T follicular helper cell (primary cell): Measurements from ENCODE around the gene CCR5AS.
"Not testable (repeated sequence)": the region's sequence is repeated elsewhere in the genome, so short reads cannot be mapped to it uniquely, and the experiment has no call there.

Experiments
- DNase-seq: peaks from one replicate; pipeline ENCODE4 v3.0.0-alpha.2; 2020; ENCODE audit warnings: low read depth

CCR5AS gene

DNA sequence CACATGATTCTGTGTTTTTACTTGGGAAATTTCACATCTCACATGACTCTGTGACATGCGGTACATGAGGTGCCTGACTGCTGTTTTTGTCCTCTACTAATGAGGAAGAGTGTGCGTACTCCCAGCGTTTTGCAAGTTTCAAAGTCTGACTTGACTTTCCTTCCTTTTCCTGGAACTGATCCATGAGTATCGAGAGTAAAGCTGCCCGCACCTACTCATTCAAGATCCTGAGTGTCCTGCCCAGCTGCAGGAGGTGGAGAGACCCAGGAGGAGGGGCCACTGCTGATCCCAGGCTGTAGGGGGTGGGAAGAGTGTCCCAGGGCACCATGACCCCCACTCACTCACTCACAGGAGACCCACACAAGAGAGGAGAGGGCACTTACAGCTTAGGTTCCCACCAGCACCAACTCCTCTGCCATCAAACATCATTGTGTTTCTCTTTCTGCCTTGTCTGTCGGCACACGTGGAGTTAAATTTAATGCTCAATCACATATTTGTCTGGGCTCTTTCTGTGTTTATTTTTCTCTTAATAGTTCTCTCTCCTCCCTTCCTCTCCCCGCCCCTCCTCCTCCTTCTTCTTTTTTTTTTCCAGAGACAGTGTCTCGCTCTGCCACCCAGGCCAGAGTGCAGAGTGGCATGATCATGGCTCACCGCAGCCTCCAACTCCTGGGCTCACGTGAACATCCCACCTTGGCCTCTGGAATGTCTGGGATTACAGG, 1.4 kb downstream of the CCR5AS start:
- no peak for DNase-seq

DNA sequence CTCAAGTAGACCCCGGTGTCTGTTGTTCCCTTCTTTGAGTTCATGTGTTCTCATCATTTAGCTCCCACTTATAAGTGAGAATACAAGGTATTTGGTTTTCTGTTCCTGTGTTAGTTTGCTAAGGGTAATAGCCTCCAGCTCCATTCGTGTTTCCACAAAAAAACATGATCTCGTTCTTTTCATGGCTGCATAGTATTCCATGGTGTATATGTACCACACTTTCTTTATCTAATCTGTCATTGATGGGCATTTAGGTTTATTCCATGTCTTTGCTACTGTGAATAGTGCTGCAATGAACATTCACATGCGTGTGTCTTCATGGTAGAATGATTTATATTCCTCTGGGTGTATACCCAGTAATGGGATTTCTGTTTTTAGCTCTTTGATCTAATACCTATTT, 4.0 kb downstream of the CCR5AS start:
- DNase-seq = not testable (repeated sequence)

DNA sequence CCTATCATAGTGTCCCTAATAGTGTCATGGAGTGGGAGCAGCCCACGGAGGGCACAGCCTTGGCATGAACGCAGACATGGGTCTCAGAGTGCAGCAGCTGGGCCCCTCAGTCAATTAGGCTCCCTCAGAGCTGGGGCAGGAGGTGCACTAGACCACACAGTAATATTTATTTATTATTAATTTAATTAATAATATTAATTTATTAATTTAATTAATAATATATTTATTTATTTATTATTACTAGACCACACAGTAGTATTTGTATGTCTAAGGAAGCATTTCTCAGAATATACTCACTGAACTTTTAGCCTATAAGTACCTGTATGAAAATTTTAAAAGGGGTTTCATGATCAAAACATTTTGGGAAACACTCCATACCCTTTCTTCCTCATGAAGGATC, 5.3 kb downstream of the CCR5AS start:
- DNase-seq = no peak

DNA sequence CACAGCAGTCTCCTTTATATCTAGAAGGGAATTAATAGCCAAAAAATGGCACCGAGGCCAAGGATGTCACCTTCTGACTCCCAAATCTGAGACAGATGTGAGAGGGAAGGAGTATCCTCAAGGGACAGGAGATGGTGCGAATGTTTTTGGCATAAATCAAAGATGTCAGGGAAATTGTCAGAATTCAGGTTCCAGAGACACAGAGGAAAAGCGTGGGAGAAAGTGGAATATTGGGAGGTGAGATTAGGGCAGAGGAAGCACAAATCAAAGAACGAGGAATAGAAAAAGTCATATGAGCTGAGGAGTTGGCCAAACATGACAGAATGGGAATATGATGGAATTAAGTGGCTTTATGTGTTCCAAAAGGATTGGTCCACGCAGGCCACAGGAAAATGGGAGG, 6.0 kb downstream of the CCR5AS start:
- no peak for DNase-seq

DNA sequence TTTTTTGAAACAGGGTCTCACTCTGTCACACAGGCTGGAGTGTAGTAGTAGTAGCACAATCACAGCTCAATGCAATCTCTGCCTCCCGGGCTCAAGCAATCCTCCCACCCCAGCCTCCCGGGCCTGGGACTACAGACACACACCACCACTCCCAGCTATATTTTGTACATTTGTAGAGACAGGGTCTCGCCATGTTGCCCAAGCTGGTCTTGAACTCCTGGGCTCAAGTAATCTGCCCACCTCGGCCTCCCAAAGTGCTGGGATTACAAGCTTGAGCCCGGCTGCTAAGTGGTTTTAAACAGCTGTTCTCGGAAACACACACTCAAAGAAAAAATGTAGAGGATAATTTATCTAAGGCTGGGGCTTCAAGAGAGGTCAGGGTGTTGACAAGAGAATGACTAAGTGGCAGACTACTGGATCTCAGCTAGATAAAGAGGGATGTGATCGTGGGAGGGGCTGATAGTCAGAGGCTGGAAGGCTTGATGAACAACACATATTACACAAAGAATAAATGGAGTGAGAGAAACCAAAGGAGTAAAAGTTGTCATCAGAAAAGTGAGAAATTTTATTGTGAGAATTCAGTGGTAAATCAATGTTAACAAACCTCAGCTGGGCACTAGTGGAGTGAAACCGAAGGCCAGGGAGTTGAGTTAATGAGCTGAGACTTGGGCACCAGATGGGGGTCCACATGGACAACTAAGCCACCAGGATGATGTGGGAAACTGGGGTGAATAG, 6.7 kb downstream of the CCR5AS start:
- no peak for DNase-seq

DNA sequence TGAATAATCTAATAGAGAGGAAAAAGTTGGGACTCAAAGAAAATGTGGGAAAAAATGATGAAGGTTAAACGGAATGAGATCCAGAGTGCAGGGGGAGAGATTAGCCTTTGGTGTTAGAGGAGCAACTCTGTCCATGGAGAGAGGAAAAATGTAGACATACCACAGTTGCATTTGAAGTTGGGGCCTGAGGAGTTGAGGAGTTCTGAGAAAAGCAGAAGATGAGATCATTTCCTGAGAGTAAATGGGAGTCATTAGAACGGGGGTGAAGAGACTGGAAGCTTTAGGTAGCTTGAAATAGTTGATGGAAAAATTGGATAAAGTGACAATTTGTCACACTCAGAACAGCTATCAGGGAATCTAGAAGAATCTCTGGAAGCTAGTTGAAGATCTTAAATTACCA, 7.3 kb downstream of the CCR5AS start:
- DNase-seq = no peak

DNA sequence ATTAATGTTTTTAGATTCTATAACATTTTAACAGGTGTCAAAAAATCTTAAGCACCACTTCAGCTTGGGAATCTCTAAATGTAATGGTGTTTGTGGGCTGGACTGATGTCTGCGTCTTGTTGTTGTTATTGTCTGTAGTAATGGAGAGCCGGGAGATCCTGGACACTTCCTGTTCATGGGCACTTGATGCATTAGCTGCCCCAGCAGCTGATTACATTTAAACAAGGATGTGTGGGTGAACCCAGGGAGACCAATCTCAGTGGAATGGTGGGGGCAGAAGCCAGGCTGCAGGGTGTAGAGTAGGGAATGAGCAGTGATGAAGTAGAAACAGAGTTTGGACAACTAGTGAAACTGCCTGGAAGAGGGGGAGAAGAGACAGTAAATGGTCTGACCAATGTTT, 7.8 kb downstream of the CCR5AS start:
- no peak for DNase-seq

DNA sequence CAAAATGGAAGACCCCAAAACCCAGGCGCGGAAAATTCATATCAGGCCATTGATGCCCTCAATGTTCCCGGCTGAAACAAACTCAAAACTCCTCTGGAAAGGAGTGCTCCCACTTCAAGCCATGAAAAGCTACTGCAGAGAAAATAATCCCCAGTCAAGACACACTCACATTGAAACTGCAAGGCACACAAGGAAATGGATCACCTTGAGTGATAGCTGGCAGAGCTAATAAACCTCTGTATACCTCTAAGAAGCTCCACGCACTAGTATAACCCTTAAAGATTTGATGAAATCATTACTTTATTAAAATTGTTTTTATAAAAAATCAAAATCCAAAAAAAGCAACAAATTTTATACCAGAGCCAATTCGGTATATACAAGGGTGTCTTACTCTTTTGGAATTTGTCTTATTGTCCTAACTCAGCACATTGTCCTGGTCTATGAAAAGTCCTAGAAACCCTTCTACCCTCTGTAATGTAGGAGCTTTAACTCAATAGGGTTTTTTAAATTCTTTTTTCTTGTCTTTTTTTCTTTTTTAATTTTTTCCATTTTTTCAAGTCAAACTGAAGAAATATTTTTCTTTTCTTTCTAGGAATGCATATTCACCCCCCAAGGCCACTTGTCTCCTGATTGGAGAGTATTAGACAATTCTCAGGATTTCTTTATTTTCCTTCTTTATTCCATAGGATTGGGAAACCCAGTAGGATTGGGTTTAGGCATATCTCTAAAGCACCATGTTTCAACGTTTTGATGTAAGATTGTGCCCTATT, 8.5 kb downstream of the CCR5AS start:
- no peak for DNase-seq

DNA sequence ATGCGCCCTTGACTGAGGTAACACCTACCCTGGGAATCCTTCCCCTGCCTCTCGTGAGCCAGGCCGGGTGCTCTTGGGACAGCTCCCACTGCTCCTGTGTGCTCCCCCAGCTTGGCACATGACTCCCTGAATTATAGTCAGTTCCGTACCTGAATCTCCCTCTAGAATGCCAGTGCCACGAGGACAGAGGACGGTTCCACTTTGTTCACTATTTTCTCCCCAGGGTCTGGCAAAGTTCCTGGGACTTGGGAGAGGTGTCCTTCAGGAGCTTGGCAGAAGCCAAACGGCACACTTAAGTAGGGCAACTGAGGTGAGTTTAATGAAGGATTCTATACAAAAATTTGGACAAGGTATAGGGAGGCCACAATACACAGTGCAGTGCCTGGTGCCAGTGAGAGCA, 9.8 kb downstream of the CCR5AS start:
- no peak for DNase-seq

DNA sequence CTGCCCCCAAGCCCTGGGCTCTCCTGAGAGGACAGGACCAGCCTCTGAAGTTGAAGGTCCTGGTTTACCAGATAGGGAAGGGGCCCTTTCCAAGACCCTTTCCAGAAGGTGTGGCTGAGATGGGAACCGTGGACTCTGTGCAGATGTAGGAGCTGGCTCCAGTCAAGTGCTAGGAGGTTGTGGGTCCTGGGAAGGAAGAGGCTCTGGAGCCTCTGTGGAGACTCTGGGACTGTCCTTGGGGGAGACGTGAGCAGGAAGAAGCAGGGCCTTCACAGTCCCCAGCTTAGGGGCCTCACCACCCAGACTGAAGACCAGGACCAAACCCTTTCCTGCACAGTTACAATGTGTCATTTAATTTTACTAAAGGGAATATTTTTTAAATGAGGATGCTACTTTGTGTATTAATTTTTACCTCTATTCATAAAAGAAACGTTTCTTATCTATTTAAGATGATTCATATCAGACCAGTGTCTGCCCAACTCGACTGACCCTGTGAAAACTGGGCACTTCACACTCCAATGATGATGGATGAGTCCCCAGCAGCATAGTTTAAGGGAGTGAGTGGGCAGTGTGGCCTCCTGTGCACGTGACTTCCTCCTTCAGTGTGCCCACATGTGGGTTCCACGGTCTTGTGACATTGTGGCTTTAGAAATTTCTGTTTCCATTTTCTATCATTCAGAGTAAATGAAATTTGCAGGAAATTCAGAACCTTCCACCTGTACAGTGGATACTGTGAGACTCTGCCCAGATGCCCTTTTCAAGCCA, 10.9 kb downstream of the CCR5AS start:
- no peak for DNase-seq

DNA sequence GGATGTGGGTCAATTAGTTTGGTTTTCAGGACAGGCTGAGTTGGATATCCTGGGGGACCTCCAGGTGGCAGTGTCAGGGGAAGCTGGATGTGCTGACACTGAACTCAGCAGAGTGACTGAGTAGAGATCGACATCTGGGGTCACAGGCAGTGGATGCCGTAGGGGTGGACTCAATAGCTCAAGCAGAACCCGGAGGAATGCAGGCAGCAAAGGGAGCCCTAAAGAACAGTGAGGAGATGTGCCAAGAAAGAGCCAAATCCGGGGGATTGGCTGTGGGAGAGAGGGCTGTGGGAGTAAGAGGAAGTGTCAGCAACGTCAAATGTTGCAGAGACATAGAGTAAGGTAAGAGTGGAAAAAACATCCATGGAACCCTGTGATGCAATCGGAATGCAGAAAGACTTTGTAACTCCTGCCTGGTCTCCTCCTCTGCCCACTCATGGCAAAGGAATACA, 11.6 kb downstream of the CCR5AS start:
- DNase-seq = no peak

DNA sequence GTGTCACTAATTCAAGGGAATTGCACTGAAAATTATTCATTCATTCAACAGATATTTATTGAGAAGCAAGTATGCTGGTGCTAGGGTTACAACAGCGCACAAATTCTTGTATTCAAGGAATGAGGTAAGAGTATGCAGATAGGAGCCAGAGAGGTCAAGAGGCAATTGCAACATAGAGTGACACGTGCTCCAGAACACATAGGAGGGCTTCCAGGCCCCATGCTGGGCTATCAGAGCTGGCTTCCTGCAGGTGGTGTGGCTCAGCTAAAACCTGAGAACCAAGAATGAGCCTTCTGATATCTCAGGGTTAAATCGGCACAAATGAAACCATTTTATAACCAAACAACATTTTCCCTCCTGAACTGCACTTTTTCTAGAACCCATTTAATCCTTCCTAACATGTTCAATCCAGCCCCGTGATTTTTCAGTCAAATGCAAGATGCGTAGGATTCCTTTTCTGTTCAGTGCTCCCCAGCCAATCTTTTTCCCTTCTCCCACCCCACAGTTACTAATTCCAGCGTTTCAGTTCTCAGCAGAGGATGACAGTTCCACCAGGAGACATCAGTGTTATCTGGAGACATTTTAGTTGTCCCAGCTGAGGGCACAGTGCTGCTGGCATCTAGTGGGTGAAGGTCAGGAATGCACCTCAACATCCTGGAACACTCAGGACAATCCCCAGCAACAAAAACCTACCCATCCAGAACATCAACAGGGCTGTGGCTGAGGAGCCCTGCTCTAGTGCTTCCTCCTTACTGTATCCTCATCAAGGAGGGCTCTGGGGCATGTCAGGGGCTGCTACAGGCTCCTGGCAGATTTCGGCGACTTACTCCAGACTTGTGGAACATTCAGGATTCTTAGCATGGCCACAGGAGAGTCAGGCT, 13.1 kb downstream of the CCR5AS start:
- no peak for DNase-seq

DNA sequence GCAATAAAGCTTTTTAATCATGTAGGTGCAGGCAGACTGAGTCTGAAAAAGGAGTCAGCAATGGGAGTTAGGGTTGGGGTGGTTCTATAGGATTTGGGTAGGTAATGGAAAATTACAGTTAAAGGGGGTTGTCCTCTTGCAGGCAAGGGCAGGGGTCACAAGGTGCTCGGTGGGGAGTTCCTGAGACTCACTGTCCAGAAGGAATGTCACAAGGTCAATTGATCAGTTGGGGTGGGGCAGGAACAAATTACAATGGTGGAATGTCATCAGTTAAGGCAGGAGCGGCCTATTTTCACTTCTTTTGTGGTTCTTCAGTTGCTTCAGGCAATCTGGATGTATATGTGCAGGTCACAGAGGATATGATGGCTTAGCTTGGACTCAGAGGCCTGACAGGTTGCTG, 13.9 kb downstream of the CCR5AS start:
- DNase-seq = no peak

DNA sequence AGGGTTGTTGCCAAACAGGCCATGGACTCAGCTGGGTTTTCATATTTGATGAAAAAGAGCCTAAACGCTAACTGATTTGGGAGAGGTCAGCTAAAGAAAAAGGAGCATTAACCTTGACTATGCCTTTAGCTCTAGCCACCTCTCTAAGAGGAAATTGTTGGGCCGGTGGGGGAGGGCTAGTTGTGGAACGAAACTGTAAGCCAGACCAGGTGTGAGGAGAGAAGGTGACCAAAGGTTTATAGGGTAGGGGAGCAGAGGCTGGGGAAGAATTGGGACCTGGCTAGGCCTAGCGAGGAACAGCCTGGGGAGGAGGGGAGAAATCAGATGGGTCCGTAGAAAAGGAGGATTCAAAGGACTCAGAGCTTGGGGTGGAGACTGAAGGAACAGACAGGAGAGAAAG, 15.3 kb downstream of the CCR5AS start:
- not testable (repeated sequence) for DNase-seq

DNA sequence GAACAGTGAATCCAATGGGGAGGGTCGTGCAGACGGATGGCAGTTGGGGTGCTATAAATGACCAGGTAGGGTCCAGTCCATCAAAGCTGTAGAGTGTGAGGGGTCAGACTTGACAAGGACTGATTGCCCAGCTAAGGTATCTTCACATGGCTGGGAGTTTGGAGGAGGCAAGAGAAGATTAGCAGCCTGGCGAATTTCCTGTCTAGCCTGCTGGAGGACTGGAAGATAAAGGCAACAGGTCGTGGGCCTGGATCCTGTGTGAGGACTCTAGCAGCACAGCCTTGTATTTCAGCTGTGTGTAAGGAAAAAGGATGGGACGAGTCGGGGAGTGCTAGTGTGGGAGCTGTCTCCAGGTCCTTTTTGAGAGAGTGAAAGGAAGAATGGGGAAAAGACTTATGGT, 17.6 kb downstream of the CCR5AS start:
- no peak for DNase-seq

DNA sequence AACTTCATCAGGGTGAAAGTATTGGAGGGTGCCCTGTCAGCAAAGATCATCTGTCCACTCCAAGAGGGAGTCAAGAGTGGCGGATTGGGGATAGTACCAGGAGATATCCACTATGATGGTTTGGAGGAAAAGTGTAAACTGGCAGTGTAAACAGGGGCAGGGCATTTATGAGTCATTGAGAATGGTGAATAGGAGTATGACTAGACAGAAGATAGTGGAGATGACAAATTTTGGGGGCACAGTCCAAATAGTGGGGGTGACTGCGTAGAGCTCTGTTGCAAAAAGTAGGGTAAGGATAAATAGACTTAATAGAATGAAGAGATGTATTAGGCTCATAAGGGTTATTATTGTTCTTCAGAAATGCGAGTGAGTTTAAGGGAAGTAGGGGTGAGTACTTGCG, 18.0 kb downstream of the CCR5AS start:
- DNase-seq = not testable (repeated sequence)

DNA sequence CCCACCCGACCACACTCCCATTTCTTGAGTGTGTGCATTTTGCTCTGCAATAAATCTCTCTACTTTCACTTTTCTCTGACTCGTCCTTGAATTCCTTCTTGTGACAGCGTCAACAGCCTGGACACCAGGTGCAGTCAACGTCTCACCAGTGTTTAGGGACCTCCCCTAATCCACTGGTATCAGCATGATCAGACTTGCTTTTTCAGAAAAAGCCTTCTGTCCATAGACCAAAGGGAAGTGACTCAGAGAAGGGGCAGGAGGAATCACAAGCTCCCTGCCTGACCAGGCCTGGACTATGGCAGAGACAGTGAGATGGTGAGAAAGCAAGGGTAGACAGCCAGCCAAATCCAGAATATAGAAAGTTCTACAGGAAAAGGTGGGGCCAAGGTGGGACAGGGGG, 20.7 kb downstream of the CCR5AS start:
- DNase-seq = no peak

DNA sequence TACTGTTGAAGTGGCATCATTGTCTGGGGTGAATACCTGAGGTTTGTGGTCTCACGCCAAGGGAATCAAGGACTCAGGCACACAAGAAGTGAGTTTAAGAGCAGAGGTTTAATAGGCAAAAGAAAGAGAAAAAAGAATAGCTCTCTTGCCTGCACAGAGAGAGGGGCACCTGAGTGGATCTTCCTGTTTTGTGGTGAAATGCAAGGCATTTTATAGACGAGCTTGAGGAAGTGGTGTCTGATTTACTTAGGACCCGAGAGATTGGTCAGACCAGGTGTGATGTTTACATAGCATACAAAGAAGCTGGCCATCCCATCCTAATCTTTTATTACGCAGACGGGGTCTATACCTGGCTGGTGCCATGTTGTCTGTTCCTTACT, 22.9 kb downstream of the CCR5AS start:
- DNase-seq = no peak

DNA sequence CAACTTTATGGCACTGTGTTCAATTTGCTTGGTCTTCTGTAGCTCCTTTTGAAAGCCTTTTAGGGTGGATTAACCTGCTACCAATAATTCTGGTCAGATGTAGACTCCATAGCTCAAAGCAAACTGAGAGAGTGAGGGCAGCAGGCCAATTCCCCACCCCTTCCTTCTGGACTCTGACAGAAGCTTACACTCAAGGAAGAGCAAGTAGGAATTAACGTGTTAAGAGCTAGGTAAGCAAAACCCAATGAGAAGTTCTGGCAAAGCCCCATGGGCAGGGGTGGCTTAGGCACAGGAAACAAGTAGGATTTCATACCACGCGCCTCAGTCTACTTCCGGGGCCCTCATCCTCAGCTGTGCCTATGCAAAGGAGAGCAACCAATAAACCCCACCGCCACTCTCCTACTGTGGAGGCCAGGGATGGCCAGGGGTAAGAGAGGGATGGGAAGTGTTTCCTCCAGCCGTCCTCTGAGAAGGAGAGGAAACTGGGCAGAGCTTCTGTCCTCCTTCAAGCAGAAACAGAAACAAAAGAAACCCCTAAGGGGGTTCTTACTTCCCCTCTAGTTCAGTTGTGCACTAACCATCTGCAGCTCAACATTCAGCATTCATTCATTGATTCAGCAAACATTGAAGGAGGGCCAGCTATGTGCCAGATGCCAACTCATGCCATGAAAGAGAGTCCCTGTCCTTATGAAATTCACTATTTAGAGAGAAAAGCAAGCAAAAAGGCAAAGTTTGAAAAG, 23.5 kb downstream of the CCR5AS start:
- no peak for DNase-seq

DNA sequence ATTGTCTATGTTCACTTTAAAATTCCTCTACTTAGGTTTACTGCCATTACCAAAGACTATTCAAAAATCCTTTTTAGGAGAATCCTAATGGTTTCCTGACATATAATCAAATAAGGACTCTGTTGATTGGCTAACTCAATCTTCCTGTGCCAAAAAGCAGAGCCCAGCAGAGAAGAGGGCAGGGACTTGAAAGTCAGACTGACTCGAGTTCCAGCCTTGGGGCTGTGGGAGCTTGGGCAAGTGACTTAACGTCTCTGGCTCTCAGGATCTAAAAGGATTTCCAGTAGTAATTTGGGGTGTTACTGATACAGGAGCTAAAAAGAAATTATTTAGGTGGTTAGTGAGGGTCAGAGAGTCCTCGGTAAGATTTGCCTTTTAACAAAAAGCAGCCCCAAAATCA, 25.2 kb downstream of the CCR5AS start:
- DNase-seq = no peak
